GM23338 (cell line): Measurements from ENCODE around the gene DOCK2. TPM values are rescaled to one million over a fixed set of nuclear protein-coding genes. Genes with fewer than 3 reads are reported as not detected.

Experiments
- ATAC-seq: fragments of 200-7000 bp; cut with Tn5 transposase; 3 replicates; pipeline ENCODE4 v1.9.1; 2020
- DNase-seq: peaks from one replicate; pipeline ENCODE4 v3.0.0-alpha.2; 2015; ENCODE audit warnings: low spot score
- H2AFZ ChIP-seq: fragments of 200-600 bp; sonication (generic); 2 replicates; pipeline ENCODE4 v1.8.0; 2016; ENCODE audit warnings: antibody characterized with exemption, mild to moderate bottlenecking, moderate library complexity
- H3F3A ChIP-seq: fragments of 200-600 bp; sonication (generic); replicated peaks from 2 replicates; pipeline ENCODE4 v1.8.0; 2017; ENCODE audit warnings: antibody characterized with exemption, mixed run types, low read depth
- H3K27ac ChIP-seq: fragments of 200-600 bp; sonication (generic); 2 replicates; pipeline ENCODE4 v1.6.1; 2016; ENCODE audit warnings: low read depth
- H3K27me3 ChIP-seq: fragments of 200-600 bp; sonication (generic); 2 replicates; pipeline ENCODE4 v1.8.0; 2016; ENCODE audit warnings: mild to moderate bottlenecking, mixed run types, moderate library complexity; ENCODE audit not compliant: insufficient read depth
- H3K36me3 ChIP-seq: fragments of 200-600 bp; sonication (generic); 2 replicates; pipeline ENCODE4 v1.8.0; 2016; ENCODE audit warnings: mild to moderate bottlenecking; ENCODE audit not compliant: insufficient read depth
- H3K4me1 ChIP-seq: fragments of 200-600 bp; sonication (generic); 2 replicates; pipeline ENCODE4 v1.8.0; 2016; ENCODE audit warnings: mild to moderate bottlenecking, moderate library complexity; ENCODE audit not compliant: insufficient read depth
- H3K4me2 ChIP-seq: fragments of 200-600 bp; sonication (generic); 2 replicates; pipeline ENCODE4 v1.7.1; 2017; ENCODE audit warnings: mixed run types
- H3K4me3 ChIP-seq: fragments of 200-600 bp; sonication (generic); 2 replicates; pipeline ENCODE4 v1.6.1; 2016; ENCODE audit warnings: mixed run types
- H3K79me2 ChIP-seq: fragments of 200-600 bp; sonication (generic); replicated peaks from 2 replicates; pipeline ENCODE4 v1.8.0; 2017; ENCODE audit warnings: mild to moderate bottlenecking; ENCODE audit not compliant: insufficient read depth
- H3K9me2 ChIP-seq: fragments of 200-600 bp; sonication (generic); 2 replicates; pipeline ENCODE4 v1.8.0; 2017; ENCODE audit not compliant: insufficient read depth
- H4K20me1 ChIP-seq: fragments of 200-600 bp; sonication (generic); replicated peaks from 2 replicates; pipeline ENCODE4 v1.8.0; 2017; ENCODE audit warnings: mild to moderate bottlenecking; ENCODE audit not compliant: insufficient read depth
- H3K27ac Mint-ChIP-seq: 2 replicates; pipeline ENCODE4 v1.8.0; 2020; ENCODE audit warnings: inconsistent platforms, mild to moderate bottlenecking, moderate library complexity, mixed read lengths
- H3K27me3 Mint-ChIP-seq: 3 replicates; pipeline ENCODE4 v1.8.0; 2022; ENCODE audit warnings: low read depth, mild to moderate bottlenecking, moderate library complexity, mixed read lengths, inconsistent platforms; ENCODE audit not compliant: insufficient read depth, poor library complexity
- H3K36me3 Mint-ChIP-seq: 3 replicates; pipeline ENCODE4 v1.8.0; 2021; ENCODE audit warnings: low read depth, mild to moderate bottlenecking, inconsistent platforms, moderate library complexity, mixed read lengths
- H3K4me1 Mint-ChIP-seq: 3 replicates; pipeline ENCODE4 v1.8.0; 2020; ENCODE audit warnings: mild to moderate bottlenecking, inconsistent platforms, mixed read lengths
- H3K4me3 Mint-ChIP-seq: 3 replicates; pipeline ENCODE4 v1.8.0; 2021; ENCODE audit warnings: moderate library complexity, mild to moderate bottlenecking, inconsistent platforms, mixed read lengths
- H3K9me3 Mint-ChIP-seq: 3 replicates; pipeline ENCODE4 v1.8.0; 2020; ENCODE audit warnings: moderate library complexity, mild to moderate bottlenecking, inconsistent platforms, mixed read lengths
- CREB1 ChIP-seq: fragments of 250-450 bp; sonication (Bioruptor Pico); IDR thresholded peaks from 2 replicates; pipeline ENCODE4 v1.5.0; 2020; ENCODE audit warnings: low read depth, mild to moderate bottlenecking, moderate library complexity
- EZH2phosphoT487 ChIP-seq: fragments of 200-600 bp; sonication (generic); IDR thresholded peaks from one replicate; pipeline ENCODE4 v1.8.1; 2018; ENCODE audit warnings: antibody characterized with exemption; ENCODE audit not compliant: unreplicated experiment
- JUNB ChIP-seq: IDR thresholded peaks from one replicate; pipeline ENCODE4 v1.6.1; 2016; ENCODE audit warnings: antibody characterized with exemption; ENCODE audit not compliant: unreplicated experiment
- NANOG ChIP-seq: IDR thresholded peaks from 2 replicates; pipeline ENCODE4 v1.6.1; 2016; ENCODE audit warnings: antibody characterized with exemption, borderline replicate concordance
- POLR2AphosphoS5 ChIP-seq: IDR thresholded peaks from 2 replicates; pipeline ENCODE4 v1.6.1; 2016; ENCODE audit warnings: antibody characterized with exemption, low read depth
- STAT1 ChIP-seq: IDR thresholded peaks from one replicate; pipeline ENCODE4 v1.6.1; 2016; ENCODE audit warnings: antibody characterized with exemption; ENCODE audit not compliant: unreplicated experiment
- ZNF114 ChIP-seq: fragments of 250-450 bp; sonication (Bioruptor Pico); IDR thresholded peaks from 2 replicates; pipeline ENCODE4 v1.5.0; 2020; ENCODE audit warnings: mild to moderate bottlenecking, moderate library complexity
- ZNF331 ChIP-seq: fragments of 250-450 bp; sonication (Bioruptor Pico); IDR thresholded peaks from 2 replicates; pipeline ENCODE4 v1.5.0; 2020; ENCODE audit warnings: low read depth, mild to moderate bottlenecking, moderate library complexity
- polyA plus RNA-seq: library from polyadenylated mRNA; unstranded; fragments of >200 nt; fragmentation: Nextera tagmentation; extraction: Ambion mirVana; gene quantifications from 2 replicates; pipeline ENCODE4 v1.2.1, GENCODE V29; 2016
- total RNA-seq: library from RNA; depleted of rRNA; stranded (reverse); fragments of >200 nt; shearing (Covaris generic); gene quantifications from 2 replicates; pipeline ENCODE4 v1.2.3, GENCODE V29; 2014
- TF ChIP-seq, protein P1 (sequence below): IDR thresholded peaks from one replicate; pipeline ENCODE4 v1.6.1; 2018; ENCODE audit warnings: antibody characterized with exemption; ENCODE audit not compliant: unreplicated experiment
- TF ChIP-seq, protein P2 (sequence below): IDR thresholded peaks from 2 replicates; pipeline ENCODE4 v1.6.1; 2016; ENCODE audit warnings: antibody characterized with exemption
- TF ChIP-seq, protein P3 (sequence below), 2 experiments: fragments of 200-600 bp in 1 of 2; sonication (generic) in 1 of 2; conservative IDR thresholded peaks; 2 replicates each; pipeline versions ENCODE4 v1.5.1 to v1.6.1; 2016 to 2017; ENCODE audit warnings: antibody characterized with exemption in 2 of 2, low read depth in 2 of 2, mild to moderate bottlenecking in 2 of 2, moderate library complexity in 1 of 2

DOCK2 gene
- total and polyA plus RNA-seq, 2 experiments from 2014 or later = 3.7 to 9.4 TPM

DNA sequence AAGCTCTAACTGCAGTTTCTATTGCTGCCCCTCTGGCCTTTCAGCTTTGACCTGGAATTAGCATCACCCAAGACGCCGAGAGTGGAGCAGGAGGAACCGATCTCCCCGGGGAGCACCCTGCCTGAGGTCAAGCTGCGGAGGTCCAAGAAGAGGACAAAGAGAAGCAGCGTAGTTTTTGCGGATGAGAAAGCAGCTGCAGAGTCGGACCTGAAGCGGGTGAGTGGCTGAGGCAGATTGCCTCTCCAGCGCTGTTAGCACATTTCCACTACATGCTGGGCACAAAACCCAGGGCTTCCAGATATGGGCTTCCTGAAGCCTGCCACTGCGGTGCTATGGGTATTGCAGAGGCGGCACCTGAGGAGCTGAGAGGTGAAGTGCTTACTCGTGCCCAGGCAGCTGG is 441.9 kb downstream of the DOCK2 start:
- no peaks in the 10 kb centered on the region for H3K9me3 Mint-ChIP-seq
- H2AFZ ChIP-seq = no peak overlapping the region
- no peaks in the 10 kb centered on the region for H3K9me2 ChIP-seq
- no peak overlapping the region for H3K4me3 ChIP-seq
- no peak overlapping the region for H3K4me2 ChIP-seq
- H3K4me1 Mint-ChIP-seq = no peaks in the 10 kb centered on the region
- peaks cover 4% of the 10 kb centered on the region for H3K27me3 Mint-ChIP-seq
- H3K4me3 Mint-ChIP-seq = no peak overlapping the region
- no peak overlapping the region for H3K27ac Mint-ChIP-seq
- no peak for DNase-seq
- H4K20me1 ChIP-seq = no peaks in the 10 kb centered on the region
- H3K36me3 ChIP-seq = no peaks in the 10 kb centered on the region
- no peaks in the 10 kb centered on the region for H3F3A ChIP-seq
- no peaks in the 10 kb centered on the region for H3K4me1 ChIP-seq
- TF ChIP-seq JUNB (no peak), POLR2AphosphoS5 (no peak), ZNF331 (CRISPR knock-in tag) (no peak), NANOG (no peak), ZNF114 (CRISPR knock-in tag) (no peak), EZH2phosphoT487 (no peak)
- TF ChIP-seq, protein P1, sequence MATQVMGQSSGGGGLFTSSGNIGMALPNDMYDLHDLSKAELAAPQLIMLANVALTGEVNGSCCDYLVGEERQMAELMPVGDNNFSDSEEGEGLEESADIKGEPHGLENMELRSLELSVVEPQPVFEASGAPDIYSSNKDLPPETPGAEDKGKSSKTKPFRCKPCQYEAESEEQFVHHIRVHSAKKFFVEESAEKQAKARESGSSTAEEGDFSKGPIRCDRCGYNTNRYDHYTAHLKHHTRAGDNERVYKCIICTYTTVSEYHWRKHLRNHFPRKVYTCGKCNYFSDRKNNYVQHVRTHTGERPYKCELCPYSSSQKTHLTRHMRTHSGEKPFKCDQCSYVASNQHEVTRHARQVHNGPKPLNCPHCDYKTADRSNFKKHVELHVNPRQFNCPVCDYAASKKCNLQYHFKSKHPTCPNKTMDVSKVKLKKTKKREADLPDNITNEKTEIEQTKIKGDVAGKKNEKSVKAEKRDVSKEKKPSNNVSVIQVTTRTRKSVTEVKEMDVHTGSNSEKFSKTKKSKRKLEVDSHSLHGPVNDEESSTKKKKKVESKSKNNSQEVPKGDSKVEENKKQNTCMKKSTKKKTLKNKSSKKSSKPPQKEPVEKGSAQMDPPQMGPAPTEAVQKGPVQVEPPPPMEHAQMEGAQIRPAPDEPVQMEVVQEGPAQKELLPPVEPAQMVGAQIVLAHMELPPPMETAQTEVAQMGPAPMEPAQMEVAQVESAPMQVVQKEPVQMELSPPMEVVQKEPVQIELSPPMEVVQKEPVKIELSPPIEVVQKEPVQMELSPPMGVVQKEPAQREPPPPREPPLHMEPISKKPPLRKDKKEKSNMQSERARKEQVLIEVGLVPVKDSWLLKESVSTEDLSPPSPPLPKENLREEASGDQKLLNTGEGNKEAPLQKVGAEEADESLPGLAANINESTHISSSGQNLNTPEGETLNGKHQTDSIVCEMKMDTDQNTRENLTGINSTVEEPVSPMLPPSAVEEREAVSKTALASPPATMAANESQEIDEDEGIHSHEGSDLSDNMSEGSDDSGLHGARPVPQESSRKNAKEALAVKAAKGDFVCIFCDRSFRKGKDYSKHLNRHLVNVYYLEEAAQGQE = no peak
- TF ChIP-seq, protein P2, sequence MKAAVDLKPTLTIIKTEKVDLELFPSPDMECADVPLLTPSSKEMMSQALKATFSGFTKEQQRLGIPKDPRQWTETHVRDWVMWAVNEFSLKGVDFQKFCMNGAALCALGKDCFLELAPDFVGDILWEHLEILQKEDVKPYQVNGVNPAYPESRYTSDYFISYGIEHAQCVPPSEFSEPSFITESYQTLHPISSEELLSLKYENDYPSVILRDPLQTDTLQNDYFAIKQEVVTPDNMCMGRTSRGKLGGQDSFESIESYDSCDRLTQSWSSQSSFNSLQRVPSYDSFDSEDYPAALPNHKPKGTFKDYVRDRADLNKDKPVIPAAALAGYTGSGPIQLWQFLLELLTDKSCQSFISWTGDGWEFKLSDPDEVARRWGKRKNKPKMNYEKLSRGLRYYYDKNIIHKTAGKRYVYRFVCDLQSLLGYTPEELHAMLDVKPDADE = no peak
- H3K36me3 Mint-ChIP-seq = no peaks in the 10 kb centered on the region
- H3K79me2 ChIP-seq = no peaks in the 10 kb centered on the region
- no peak for ATAC-seq
- H3K27ac ChIP-seq = no peak overlapping the region
- no peaks in the 10 kb centered on the region for H3K27me3 ChIP-seq

DNA sequence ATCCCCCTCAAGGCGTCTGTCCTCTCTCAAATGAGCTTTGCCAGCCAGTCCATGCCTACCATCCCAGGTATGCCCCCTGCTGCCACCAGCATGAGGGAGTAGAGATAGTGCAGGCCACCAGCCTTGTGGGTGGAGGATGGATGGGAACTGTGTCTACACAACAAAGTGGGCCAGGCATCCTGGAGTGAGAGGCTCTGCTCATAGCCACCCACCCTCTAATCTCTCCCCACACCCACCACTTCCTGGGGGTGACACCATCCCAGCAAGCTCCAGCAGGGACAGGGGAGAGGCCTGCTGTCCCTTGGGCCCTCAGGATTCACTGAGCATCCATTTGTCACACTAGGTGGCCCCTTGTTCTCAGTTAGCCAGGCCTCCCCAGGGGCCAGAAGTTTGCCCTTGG is 443.1 kb downstream of the DOCK2 start:
- Mint-ChIP-seq H3K4me3 (no peak overlapping the region), H3K27ac (no peak overlapping the region), H3K36me3 (no peaks in the 10 kb centered on the region), H3K4me1 (no peaks in the 10 kb centered on the region), H3K9me3 (no peaks in the 10 kb centered on the region), H3K27me3 (peaks cover 4% of the 10 kb centered on the region)
- H3K27ac ChIP-seq = no peak overlapping the region
- no peak overlapping the region for H2AFZ ChIP-seq
- H3K27me3 ChIP-seq = no peaks in the 10 kb centered on the region
- no peaks in the 10 kb centered on the region for H3K4me1 ChIP-seq
- H3K4me3 ChIP-seq = no peak overlapping the region
- no peak for ATAC-seq
- no peaks in the 10 kb centered on the region for H3F3A ChIP-seq
- no peaks in the 10 kb centered on the region for H3K79me2 ChIP-seq
- no peak overlapping the region for H3K4me2 ChIP-seq
- DNase-seq = no peak
- H3K36me3 ChIP-seq = no peaks in the 10 kb centered on the region
- no peaks in the 10 kb centered on the region for H3K9me2 ChIP-seq
- no peaks in the 10 kb centered on the region for H4K20me1 ChIP-seq
- TF ChIP-seq, protein P2 = no peak
- TF ChIP-seq POLR2AphosphoS5 (no peak), STAT1 (no peak), NANOG (no peak), JUNB (no peak), CREB1 (no peak), ZNF114 (CRISPR knock-in tag) (no peak)
- TF ChIP-seq, protein P1 = no peak
- TF ChIP-seq, protein P3, sequence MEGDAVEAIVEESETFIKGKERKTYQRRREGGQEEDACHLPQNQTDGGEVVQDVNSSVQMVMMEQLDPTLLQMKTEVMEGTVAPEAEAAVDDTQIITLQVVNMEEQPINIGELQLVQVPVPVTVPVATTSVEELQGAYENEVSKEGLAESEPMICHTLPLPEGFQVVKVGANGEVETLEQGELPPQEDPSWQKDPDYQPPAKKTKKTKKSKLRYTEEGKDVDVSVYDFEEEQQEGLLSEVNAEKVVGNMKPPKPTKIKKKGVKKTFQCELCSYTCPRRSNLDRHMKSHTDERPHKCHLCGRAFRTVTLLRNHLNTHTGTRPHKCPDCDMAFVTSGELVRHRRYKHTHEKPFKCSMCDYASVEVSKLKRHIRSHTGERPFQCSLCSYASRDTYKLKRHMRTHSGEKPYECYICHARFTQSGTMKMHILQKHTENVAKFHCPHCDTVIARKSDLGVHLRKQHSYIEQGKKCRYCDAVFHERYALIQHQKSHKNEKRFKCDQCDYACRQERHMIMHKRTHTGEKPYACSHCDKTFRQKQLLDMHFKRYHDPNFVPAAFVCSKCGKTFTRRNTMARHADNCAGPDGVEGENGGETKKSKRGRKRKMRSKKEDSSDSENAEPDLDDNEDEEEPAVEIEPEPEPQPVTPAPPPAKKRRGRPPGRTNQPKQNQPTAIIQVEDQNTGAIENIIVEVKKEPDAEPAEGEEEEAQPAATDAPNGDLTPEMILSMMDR (conservative IDR thresholded peaks at IDR 0.05; ENCODE audit: low read depth in 2 of 2) = no peak
